ENCODE data around the gene FAM228B.
"Not testable (repeated sequence)": the region's sequence is repeated elsewhere in the genome, so short reads cannot be mapped to it uniquely, and the experiment has no call there.

Gene FAM228B

DNA sequence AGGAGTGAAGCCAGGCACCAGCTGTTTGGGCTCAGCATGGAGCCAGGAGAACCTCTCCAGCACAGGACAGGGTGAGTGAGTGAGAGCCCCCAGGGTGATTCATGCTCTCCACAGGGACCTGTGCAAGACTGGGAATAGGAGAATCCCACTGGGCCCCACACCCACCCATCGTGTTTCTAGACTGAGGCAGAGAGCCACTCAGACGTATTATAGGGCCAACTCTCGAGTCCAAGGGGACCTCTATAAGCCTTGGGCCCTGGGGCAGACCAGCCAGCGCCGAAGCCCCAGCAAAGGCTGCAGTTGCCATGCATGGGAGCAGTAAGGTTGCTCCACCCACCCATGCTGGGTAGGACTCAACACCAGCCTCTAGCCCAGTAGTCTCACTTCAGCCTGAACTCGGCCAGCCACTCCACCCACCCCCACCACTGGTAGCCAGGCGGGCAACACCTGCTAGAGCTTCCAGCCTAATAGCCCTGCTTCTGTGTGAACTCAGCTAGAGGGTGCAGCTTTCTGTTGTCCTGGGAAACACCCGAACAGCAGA is 19.1 kb upstream of the FAM228B start:
- DNase-seq, result no peak

DNA sequence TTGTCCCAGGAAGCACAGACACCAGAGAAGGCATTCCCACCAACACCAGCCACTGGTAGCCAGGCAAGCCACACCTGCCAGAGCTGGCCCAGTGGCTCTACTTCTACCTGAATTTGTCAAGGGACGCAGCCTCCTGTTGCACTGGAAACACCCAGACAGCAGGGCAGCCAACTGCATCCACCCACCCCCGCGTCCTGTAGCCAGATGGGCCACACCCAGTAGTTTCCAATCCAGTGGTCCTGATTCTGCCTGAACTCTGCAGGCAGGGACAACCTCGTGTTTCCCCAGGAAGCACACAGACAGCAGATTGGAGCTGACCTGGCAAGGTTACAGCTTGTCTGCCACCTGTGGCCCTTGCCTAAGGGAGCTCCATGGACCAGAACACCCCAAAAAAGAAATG is 18.4 kb upstream of the FAM228B start:
- no peak for DNase-seq

DNA sequence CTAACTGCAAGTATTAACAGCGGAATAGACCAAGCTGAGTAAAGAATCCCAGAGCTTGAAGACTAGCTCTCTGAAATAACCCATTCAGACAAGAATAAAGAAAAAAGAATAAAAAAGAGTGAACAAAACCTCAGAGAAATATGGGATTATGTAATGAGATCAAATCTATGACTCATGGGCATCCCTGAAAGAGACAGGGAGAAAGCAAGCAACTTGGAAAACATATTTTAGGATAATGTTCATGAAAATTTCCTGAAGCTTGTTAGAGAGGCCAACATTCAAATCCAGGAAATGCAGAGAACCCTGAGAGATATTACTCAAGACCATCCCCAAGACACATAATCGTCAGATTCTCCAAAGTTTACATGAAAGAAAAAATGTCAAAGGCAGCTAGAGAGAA is 17.5 kb upstream of the FAM228B start:
- DNase-seq, result no peak

- DNase-seq, result no peak
Measured at GRCh38 chr2:24106786-24107185, 16.5 kb upstream of the FAM228B start.

GRCh38 chr2:24107336-24107735 is 15.9 kb upstream of the FAM228B start:
- no peak for DNase-seq

- not testable (repeated sequence) for DNase-seq
Measured at GRCh38 chr2:24109431-24109830, 13.8 kb upstream of the FAM228B start.

DNA sequence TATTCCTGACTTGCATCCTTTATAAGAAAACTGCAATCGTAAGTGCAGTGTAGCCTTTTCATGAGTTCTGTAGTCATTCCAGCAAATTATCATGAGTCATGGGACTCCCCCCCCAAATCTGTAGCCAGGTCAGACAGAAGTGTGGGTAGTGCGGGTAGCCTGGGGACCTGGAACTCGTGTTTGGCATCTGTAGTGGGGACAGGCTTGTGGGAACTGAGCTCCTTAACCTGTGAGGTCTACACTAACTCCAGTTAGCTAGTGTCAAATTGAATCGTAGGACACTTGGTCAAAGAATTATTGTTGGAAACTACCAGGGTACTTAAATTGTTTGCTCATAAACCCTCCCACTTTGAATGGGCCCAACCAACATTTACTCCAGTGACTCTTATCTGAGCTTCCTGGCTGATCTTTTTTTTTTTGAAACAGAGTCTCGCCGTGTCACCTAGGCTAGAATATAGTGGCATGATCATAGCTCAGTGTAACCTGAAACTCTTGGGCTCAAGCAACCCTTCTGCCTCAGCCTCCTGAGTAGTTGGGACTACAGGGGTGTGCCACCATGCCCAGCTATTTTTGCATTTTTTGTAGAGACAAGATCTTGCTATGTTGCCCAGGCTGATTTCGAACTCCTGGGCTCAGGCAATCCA is 12.5 kb upstream of the FAM228B start:
- DNase-seq, result no peak

DNA sequence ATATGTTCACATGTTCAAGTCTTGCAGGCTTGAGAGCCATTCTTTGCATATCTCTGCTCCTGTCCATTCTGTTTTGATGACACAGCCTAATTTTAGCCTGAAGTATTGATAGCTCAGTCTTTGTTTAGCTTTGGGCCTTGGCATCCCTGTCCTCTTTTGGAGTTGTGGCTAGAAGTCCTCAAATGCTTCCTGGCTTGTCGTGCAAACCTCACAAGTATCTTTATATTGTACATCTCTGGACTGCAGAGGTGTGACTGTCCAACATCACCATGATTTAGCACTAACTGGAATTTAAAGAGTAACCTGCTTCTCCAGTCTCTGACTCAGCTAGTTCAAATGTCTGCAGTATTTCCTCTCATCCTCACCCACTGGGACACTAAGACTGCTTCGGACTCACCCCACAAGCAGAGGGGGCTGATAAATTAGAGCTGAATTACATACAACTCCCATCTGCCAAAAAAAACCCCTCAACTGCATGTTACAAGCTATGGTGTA is 11.8 kb upstream of the FAM228B start:
- no peak for DNase-seq

GRCh38 chr2:24115057-24115456 is 8.2 kb upstream of the FAM228B start:
- no peak for DNase-seq

GRCh38 chr2:24117902-24118301 is 5.4 kb upstream of the FAM228B start:
- no peak for DNase-seq

GRCh38 chr2:24121066-24121465 is 2.2 kb upstream of the FAM228B start:
- no peak for DNase-seq

DNA sequence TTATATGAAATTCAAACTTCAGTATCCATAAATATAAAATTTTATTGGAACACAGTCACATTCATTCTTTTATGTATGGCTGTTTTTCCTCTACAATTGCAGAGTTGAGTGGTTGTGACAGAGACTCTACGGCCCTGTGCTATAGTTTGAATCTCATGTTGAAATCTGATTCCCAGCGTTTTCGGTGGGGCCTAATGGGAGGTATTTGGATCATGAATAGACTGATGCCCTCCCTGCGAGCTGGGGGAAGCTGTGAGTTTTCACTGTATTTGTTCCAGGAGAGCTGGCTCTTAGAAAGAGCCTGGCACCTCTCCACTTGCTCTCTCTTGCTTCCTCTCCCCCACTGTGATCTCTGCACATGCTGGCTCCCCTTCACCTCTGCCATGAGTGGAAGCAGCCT is 1.8 kb upstream of the FAM228B start:
- no peak for DNase-seq

GRCh38 chr2:24122366-24123194 is 689 bp upstream of the FAM228B start:
- DNase-seq, result no peak

- no peak for DNase-seq
Measured at GRCh38 chr2:24123922-24124580, 782 bp downstream of the FAM228B start.

DNA sequence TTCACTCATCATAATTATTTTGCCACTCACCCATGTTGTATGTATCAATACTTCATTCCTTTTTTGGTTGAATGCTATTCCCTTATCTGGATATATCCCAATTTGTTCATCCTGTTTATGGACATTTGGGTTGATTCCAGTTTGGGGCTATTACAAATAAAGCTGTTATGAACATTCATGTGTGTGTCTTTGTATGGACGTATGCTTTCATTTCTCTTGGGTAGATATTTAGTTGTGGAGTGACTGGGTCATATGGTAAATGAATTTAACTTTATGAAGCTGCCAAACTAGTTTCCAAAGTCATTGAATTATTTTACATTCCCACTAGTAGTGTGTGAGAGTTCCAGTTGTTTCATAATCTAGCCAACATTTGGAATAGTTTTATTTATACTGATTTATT is 2.7 kb downstream of the FAM228B start:
- no peak for DNase-seq

GRCh38 chr2:24132543-24132942 is 9.3 kb downstream of the FAM228B start:
- no peak for DNase-seq

DNA sequence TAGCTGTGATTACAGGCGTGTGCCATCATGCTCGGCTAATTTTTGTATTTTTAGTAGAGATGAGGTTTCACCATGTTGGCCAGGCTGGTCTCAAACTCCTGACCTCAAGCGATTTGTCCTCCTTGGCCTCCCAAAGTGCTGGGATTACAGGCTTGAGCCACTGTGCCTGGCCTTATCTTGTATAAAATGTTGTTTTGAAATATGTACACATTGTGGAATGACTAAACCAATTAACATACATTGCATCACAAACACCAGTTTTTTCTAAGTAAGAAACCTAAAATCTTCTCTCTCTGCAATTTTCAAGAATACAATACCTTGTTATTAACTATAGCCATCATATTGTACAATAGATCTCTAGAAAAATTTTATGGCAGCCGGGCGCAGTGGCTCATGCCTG is 17.0 kb downstream of the FAM228B start:
- not testable (repeated sequence) for DNase-seq

DNA sequence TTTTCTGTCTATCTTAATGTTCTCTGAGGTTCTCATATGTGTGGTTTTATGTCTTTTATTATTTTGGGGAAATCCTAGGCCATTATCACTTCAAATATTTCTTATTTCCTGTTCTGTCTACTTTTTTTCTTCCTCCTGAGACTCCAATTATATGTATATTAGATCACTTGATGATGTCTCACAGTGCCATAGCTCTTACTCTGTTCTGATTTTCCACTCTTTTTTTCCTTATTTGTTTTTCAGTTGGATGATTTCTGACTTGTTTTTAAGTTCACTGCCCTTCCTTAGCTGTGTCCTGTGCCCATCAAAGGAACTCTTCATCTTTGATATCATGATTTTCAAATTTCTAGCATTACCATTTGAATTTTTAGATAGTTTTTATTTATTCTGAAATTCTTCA is 24.1 kb downstream of the FAM228B start:
- DNase-seq, result no peak

GRCh38 chr2:24152413-24153197 is 29.3 kb downstream of the FAM228B start:
- no peak for DNase-seq

GRCh38 chr2:24153478-24153877 is 30.2 kb downstream of the FAM228B start:
- no peak for DNase-seq

GRCh38 chr2:24158131-24158530 is 34.9 kb downstream of the FAM228B start:
- DNase-seq, result no peak

DNA sequence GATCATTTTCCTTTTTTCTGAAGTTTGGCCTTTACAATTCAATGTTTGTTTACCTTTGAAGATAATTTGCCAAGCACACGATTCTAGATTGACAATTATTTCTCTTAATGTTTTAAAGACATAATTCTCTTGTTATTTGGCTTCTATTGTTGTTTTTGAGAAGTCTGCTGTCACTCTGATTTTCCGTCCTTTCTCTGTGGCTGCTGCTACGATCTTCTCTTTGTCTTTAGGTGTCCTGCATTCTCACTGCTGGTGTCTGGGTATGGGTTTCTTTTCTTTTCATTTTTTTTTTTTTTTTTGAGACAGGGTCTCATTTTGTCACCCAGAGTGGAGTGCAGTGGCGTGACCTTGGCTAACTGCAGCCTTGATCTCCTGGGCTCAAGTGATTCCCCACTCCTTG is 36.4 kb downstream of the FAM228B start:
- DNase-seq, result no peak

- no peak for DNase-seq
Measured at GRCh38 chr2:24160761-24161160, 37.5 kb downstream of the FAM228B start.
